Caco-2 (cell line): ENCODE measurements around the gene ATP2B3. TPM values are rescaled to one million over a fixed set of nuclear protein-coding genes. Genes with fewer than 3 reads are reported as not detected.

Experiments
- BruUV-seq: library from RNA; stranded (reverse); fragments of 400-500 nt; replicated peaks from 2 replicates; lab custom pipeline; 2021; lab: Mats Ljungman, UMichigan
- CTCF ChIA-PET: fragments of 300-600 bp; sonication (Branson Sonifier 250); formaldehyde crosslinking; loops from one replicate; lab custom pipeline; 2022; ENCODE audit warnings: antibody characterized with exemption; lab: Charles Lee
- POLR2A ChIA-PET: fragments of 300-600 bp; sonication (Branson Sonifier 250); formaldehyde crosslinking; loops from one replicate; lab custom pipeline; 2022; ENCODE audit warnings: antibody characterized with exemption; lab: Charles Lee
- DNase-seq, 2 experiments: peaks; one replicate each; pipeline versions ENCODE4 v3.0.0 to v3.0.0-alpha.2; 2020 to 2022
- H3K27me3 ChIP-seq: replicated peaks from 2 replicates; pipeline ENCODE4 v1.6.0; 2011; ENCODE audit warnings: low read length; ENCODE audit not compliant: control insufficient read depth, insufficient read depth
- H3K36me3 ChIP-seq: 2 replicates; pipeline ENCODE4 v1.5.1; 2011; ENCODE audit warnings: low read length; ENCODE audit not compliant: control insufficient read depth, insufficient read depth
- H3K4me1 ChIP-seq: fragments of 250-450 bp; sonication (Bioruptor Pico); 2 replicates; pipeline ENCODE4 v1.5.1; 2020; ENCODE audit warnings: mild to moderate bottlenecking
- H3K4me3 ChIP-seq: 2 replicates; pipeline ENCODE4 v1.5.1; 2011; ENCODE audit warnings: low read depth, mild to moderate bottlenecking, control low read depth, low read length
- H3K9me3 ChIP-seq: fragments of 250-450 bp; sonication (Bioruptor Pico); 2 replicates; pipeline ENCODE4 v1.5.1; 2020; ENCODE audit warnings: mild to moderate bottlenecking, moderate library complexity
- H3K27ac Mint-ChIP-seq: one replicate; pipeline ENCODE4 v1.8.0; 2022; ENCODE audit warnings: mixed read lengths; ENCODE audit not compliant: unreplicated experiment
- H3K27me3 Mint-ChIP-seq: one replicate; pipeline ENCODE4 v1.8.0; 2022; ENCODE audit warnings: mixed read lengths; ENCODE audit not compliant: insufficient read depth, unreplicated experiment
- H3K36me3 Mint-ChIP-seq: one replicate; pipeline ENCODE4 v1.8.0; 2022; ENCODE audit warnings: mild to moderate bottlenecking, mixed read lengths; ENCODE audit not compliant: insufficient read depth, unreplicated experiment
- H3K4me1 Mint-ChIP-seq: one replicate; pipeline ENCODE4 v1.8.0; 2022; ENCODE audit warnings: low read depth, mixed read lengths; ENCODE audit not compliant: unreplicated experiment
- H3K4me3 Mint-ChIP-seq: one replicate; pipeline ENCODE4 v1.8.0; 2022; ENCODE audit warnings: mild to moderate bottlenecking, moderate library complexity, mixed read lengths; ENCODE audit not compliant: unreplicated experiment
- H3K9me3 Mint-ChIP-seq: one replicate; pipeline ENCODE4 v1.8.0; 2022; ENCODE audit warnings: mixed read lengths; ENCODE audit not compliant: unreplicated experiment
- CTCF ChIP-seq, 2 experiments: fragments of 200-600 bp in 1 of 2; IDR thresholded peaks; 1 replicate in 1 of 2; 2 replicates in 1 of 2; pipeline versions ENCODE4 v1.5.1 to v1.8.0; 2011 to 2022; ENCODE audit warnings: antibody characterized with exemption in 1 of 2, control low read depth in 1 of 2, inconsistent platforms in 1 of 2, low read depth in 1 of 2, low read length in 1 of 2, mild to moderate bottlenecking in 1 of 2, moderate library complexity in 1 of 2; ENCODE audit not compliant: insufficient read depth in 1 of 2, severe bottlenecking in 1 of 2, unreplicated experiment in 1 of 2
- intact Hi-C: fragments of 100-400 bp; cut with micrococcal nuclease; formaldehyde crosslinking; loops from one replicate; pipeline ENCODE4 v1.10.0; 2022; ENCODE audit not compliant: unreplicated experiment
- total RNA-seq: library from RNA; stranded (reverse); gene quantifications from 2 replicates; pipeline ENCODE4 v1.2.3, GENCODE V29; 2022

The ATP2B3 gene
- total RNA-seq, 1 experiment from 2014 or later: not detected

DNA sequence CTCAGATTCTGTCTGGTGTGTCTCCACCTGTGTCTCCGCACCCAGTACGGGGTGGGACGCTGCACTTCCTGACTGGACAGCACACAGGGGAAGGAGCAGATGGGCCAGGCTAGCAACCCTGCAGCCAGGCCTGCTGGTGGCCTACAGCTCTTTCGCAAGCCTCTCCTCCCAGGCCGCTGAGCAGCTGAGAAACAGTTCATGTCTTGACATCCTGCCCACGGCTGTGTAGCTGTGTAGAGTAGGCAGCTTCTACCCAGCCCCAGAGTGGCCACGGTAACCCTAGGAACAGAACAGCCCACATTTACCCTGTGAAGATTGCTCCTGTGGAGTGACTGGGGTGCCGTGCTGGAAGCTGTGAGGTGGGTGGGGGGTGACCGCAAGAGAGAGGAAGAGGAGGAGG lies 42.6 kb downstream of the ATP2B3 start:
- intact Hi-C loops: loop anchor here (5.0 kb wide), 1 partner anchor 37 kb away; the partner anchor contains the start of gene CCNQ
- POLR2A ChIA-PET: no interaction called here
- Histone ChIP-seq H3K4me1 (no peaks in the 10 kb centered on the region), H3K4me3 (no peak overlapping the region), H3K9me3 (no peaks in the 10 kb centered on the region), H3K36me3 (no peaks in the 10 kb centered on the region), H3K27me3 (no peaks in the 10 kb centered on the region)
- Mint-ChIP-seq H3K4me3 (no peak overlapping the region), H3K27ac (no peak overlapping the region), H3K36me3 (no peaks in the 10 kb centered on the region), H3K4me1 (no peaks in the 10 kb centered on the region), H3K9me3 (no peaks in the 10 kb centered on the region), H3K27me3 (peaks cover 2% of the 10 kb centered on the region)
- CTCF ChIA-PET: interaction anchor here (0.5 to 0.6 kb wide), 2 partner anchors 14 to 236 kb away, joined by 3 to 4 read pairs; no protein-coding TSS in a partner anchor
- no peak for TF ChIP-seq CTCF (IDR thresholded peaks at IDR 0.05; ENCODE audit: insufficient read depth in 1 of 2, low read depth in 1 of 2, low read length in 1 of 2, severe bottlenecking in 1 of 2, unreplicated experiment in 1 of 2)
- no peak for DNase-seq
- no TSS peak for BruUV-seq

GRCh38 chrX:153560466-153560865 lies 43.0 kb downstream of the ATP2B3 start:
- no peak overlapping the region for H3K27ac Mint-ChIP-seq
- intact Hi-C loops: no loop called here
- no peak for DNase-seq
- H3K36me3 Mint-ChIP-seq: no peaks in the 10 kb centered on the region
- no peaks in the 10 kb centered on the region for H3K4me1 Mint-ChIP-seq
- Histone ChIP-seq H3K4me1 (no peaks in the 10 kb centered on the region), H3K36me3 (no peaks in the 10 kb centered on the region), H3K4me3 (no peak overlapping the region), H3K9me3 (no peaks in the 10 kb centered on the region), H3K27me3 (no peaks in the 10 kb centered on the region)
- BruUV-seq: no TSS peak
- peaks cover 2% of the 10 kb centered on the region for H3K27me3 Mint-ChIP-seq
- H3K4me3 Mint-ChIP-seq: no peak overlapping the region
- ChIA-PET CTCF (interaction anchor here (0.5 to 0.6 kb wide), 2 partner anchors 14 to 236 kb away, joined by 3 to 4 read pairs; no protein-coding TSS in a partner anchor), POLR2A (no interaction called here)
- no peak for TF ChIP-seq CTCF (IDR thresholded peaks at IDR 0.05; ENCODE audit: insufficient read depth in 1 of 2, low read depth in 1 of 2, low read length in 1 of 2, severe bottlenecking in 1 of 2, unreplicated experiment in 1 of 2)
- H3K9me3 Mint-ChIP-seq: no peaks in the 10 kb centered on the region

GRCh38 chrX:153561337-153561736 lies 43.9 kb downstream of the ATP2B3 start:
- no peak overlapping the region for H3K27ac Mint-ChIP-seq
- no peak for DNase-seq
- intact Hi-C loops: no loop called here
- H3K4me1 ChIP-seq: no peaks in the 10 kb centered on the region
- H3K36me3 ChIP-seq: no peaks in the 10 kb centered on the region
- no peaks in the 10 kb centered on the region for H3K4me1 Mint-ChIP-seq
- no peak for TF ChIP-seq CTCF (IDR thresholded peaks at IDR 0.05; ENCODE audit: insufficient read depth in 1 of 2, low read depth in 1 of 2, low read length in 1 of 2, severe bottlenecking in 1 of 2, unreplicated experiment in 1 of 2)
- no peaks in the 10 kb centered on the region for H3K9me3 Mint-ChIP-seq
- H3K27me3 ChIP-seq: no peaks in the 10 kb centered on the region
- POLR2A ChIA-PET: no interaction called here
- H3K36me3 Mint-ChIP-seq: no peaks in the 10 kb centered on the region
- no TSS peak for BruUV-seq
- H3K9me3 ChIP-seq: no peaks in the 10 kb centered on the region
- H3K4me3 ChIP-seq: no peak overlapping the region
- H3K4me3 Mint-ChIP-seq: no peak overlapping the region
- CTCF ChIA-PET: no interaction called here
- H3K27me3 Mint-ChIP-seq: peaks cover 2% of the 10 kb centered on the region
